SHP77 (cell line): ENCODE data around the gene ADGRL2.

Experiments used
- DNase-seq, 2 experiments: peaks; one replicate each; lab custom pipeline; 2025; lab: John Stamatoyannopoulos, UW

The ADGRL2 gene

GRCh38 chr1:81907575-81907974 lies 106.8 kb downstream of the ADGRL2 start:
- DNase-seq, result no peak

- DNase-seq, result peak in 1 of 2 experiments; percentile 14
These were observed 111.6 kb downstream of the ADGRL2 start for GRCh38 chr1:81912383-81912782.

- no peak for DNase-seq
These were observed 115.2 kb downstream of the ADGRL2 start for GRCh38 chr1:81915937-81916336.

GRCh38 chr1:81920245-81920740 lies 119.6 kb downstream of the ADGRL2 start:
- no peak for DNase-seq

GRCh38 chr1:81920886-81921285 lies 120.2 kb downstream of the ADGRL2 start:
- DNase-seq, result no peak

- no peak for DNase-seq
These were observed 120.6 kb downstream of the ADGRL2 start for GRCh38 chr1:81921344-81921743.

GRCh38 chr1:81921851-81922462 lies 121.2 kb downstream of the ADGRL2 start:
- DNase-seq, result no peak

- no peak for DNase-seq
These were observed 122.2 kb downstream of the ADGRL2 start for GRCh38 chr1:81922955-81923354.

GRCh38 chr1:81929106-81929505 lies 128.4 kb downstream of the ADGRL2 start:
- no peak for DNase-seq

- DNase-seq, result no peak
These were observed 136.1 kb downstream of the ADGRL2 start for GRCh38 chr1:81936853-81937252.

- no peak for DNase-seq
These were observed 137.2 kb downstream of the ADGRL2 start for GRCh38 chr1:81937791-81938450.

GRCh38 chr1:81948495-81948894 lies 147.8 kb downstream of the ADGRL2 start:
- no peak for DNase-seq

GRCh38 chr1:81949421-81949820 lies 148.7 kb downstream of the ADGRL2 start:
- DNase-seq, result no peak

GRCh38 chr1:81950037-81950436 lies 149.3 kb downstream of the ADGRL2 start:
- DNase-seq, result no peak

GRCh38 chr1:81950591-81951244 lies 150.0 kb downstream of the ADGRL2 start:
- no peak for DNase-seq

GRCh38 chr1:81954534-81955020 lies 153.8 kb downstream of the ADGRL2 start:
- no peak for DNase-seq

GRCh38 chr1:81967951-81968350 lies 167.2 kb downstream of the ADGRL2 start:
- DNase-seq, result no peak

GRCh38 chr1:81970416-81970815 lies 169.7 kb downstream of the ADGRL2 start:
- DNase-seq, result no peak

- DNase-seq, result no peak
These were observed 173.6 kb downstream of the ADGRL2 start for GRCh38 chr1:81974222-81974841.

- peak; percentile 13 to 66 for DNase-seq
These were observed 174.3 kb downstream of the ADGRL2 start for GRCh38 chr1:81974883-81975555.

- DNase-seq, result no peak
These were observed 175.8 kb downstream of the ADGRL2 start for GRCh38 chr1:81976539-81976938.

- DNase-seq, result no peak
These were observed 178.2 kb downstream of the ADGRL2 start for GRCh38 chr1:81978945-81979344.
